SIG-M5 treated with dmso at 0.1 percent for 504 hours (cell line): ENCODE results near the gene SMARCAD1.
"Not testable (repeated sequence)": the region's sequence is repeated elsewhere in the genome, so short reads cannot be mapped to it uniquely, and the experiment has no call there.

Source experiments
- DNase-seq: peaks from one replicate; lab custom pipeline; 2025; ENCODE audit not compliant: unreplicated experiment; lab: John Stamatoyannopoulos, UW

SMARCAD1 gene

DNA sequence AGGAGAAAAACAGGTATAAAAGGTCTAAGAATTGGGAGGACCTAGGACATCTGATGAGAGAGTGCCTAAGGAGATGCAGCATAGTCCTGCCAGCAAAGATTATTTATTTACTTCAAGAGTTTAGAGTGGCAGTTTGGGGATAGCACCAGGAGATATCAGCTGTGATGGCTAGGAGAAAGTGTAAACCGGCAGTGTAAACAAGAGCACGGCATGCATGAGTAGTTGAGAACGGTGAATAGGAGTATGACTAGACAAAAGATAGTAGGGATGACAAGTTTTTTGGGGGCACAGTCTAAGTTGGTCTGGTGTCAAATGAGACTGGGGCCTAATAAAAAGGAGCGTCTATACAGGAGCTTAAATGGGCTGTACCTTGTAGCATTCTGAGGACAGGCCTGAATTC lies 86.3 kb downstream of the SMARCAD1 start:
- DNase-seq: not testable (repeated sequence)

DNA sequence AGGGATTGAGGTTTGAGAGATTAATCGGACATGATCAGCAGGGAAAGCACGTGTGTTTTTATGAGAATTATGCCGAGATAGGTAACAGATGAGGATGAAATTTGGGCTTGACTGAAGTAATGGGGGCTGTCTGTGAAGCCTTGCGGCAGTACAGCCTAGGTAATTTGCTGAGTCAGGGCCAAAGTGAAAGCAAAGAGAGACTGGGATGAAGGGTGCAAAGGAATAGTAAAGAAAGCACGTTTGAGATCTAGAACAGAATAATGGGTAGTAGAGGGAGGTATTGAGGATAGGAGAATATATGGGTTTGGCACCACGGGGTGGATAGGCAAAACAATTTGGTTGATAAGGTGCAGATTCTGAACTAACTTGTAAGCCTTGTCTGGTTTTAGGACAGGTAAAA lies 87.8 kb downstream of the SMARCAD1 start:
- not testable (repeated sequence) for DNase-seq

DNA sequence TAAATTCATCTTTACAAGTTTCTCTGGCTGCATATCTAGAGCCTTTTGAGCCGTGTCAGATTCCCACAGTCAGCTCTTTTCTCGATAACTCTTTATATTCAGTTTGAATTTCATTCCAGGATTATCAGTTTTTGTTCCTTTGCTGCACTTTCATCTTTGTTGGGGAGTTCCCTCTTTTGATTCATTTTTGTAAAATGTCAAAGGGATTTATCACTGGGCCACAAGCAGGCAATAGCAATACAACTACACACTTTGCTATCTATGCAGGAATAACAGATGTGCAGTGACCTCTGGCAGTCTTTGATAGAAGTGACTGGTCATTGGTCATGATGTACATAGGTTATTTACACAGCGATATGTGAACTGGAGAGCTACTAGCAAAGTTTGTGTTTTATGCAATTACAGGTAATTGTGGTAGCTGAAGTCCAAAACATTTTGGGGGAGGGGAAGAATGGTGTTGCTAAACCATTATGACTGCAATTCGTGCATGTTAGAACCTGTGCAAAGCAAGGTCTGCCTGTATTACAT lies 91.1 kb downstream of the SMARCAD1 start:
- no peak for DNase-seq

DNA sequence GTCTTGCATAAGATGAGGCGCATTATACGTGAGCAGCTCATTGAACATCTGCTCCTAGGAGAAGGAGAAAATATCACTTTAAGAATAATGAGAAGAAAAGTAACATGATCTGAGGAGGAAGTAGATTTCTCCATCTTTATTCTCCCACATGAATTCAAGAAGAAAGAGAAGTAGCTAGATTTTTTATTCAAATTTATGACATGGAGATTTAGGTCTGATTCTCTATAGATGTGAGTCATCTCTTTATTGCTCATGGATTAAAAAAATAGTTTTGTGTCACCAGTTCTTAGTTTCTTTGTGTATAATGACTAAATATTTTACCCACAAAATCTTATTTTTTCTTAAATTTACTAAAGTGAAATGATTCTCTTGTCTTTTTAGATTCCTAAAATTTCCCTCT lies 94.5 kb downstream of the SMARCAD1 start:
- DNase-seq: no peak

DNA sequence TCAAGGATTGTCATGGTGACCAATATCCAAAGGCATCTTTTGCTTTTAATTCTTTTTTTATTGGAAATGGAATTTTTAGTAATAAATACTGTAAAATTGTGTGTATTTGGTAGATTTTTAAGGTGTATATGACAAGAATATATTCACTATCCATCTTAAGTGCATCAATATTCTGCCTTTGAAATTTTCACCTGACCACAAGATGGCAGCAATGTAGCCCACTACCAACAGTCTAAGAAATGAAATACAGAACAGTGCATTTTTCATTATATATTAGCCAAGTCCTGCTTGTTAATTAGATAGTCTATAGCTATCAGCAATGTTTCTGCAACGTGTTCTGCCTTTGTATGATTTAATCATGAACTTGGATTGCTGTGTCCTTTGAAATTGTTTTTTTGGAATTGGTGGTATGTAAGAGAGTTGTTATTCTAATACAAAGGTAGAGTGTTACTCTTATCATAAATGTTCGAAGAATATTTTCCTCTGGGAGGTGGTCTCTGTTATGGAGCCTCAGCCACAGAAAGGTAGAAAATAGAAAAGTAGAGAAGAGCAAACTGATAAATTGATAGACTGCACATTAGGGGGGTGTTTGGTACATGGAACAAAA lies 96.8 kb downstream of the SMARCAD1 start:
- DNase-seq: peak; percentile 1

DNA sequence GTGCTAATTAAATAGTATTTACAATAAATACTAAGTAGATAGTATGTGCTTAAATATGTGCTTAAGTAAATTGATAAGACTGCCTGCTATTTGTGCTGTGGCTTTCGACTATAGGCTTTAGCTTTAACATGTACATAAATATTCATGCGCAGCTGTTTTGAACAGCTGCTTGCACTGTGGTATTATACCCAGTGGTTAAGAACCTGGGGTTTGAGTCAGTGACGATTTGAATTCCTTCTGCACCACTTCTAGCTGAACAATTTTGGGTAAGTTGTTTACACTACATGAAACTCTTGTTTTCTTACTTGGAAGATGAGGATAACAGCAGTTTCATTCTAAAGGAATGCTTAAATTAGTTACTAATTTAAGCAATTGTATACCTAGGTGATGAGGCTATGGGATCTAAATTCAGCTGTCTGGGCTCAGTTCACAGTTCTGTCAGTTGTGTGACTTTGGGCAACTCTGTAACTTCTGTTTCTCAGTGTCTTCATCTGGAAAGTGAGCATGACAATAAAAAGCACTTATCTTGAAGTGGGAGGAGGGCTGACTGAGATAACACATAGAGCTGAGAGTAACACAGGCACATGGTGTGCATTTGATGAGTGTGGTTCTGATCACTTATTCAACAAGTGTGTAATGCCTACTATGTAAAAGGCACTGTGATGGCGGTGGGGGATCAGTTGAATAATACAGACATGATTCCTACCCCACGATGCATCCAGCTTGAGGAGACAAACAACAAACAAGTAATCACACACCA lies 98.0 kb downstream of the SMARCAD1 start:
- DNase-seq: no peak

DNA sequence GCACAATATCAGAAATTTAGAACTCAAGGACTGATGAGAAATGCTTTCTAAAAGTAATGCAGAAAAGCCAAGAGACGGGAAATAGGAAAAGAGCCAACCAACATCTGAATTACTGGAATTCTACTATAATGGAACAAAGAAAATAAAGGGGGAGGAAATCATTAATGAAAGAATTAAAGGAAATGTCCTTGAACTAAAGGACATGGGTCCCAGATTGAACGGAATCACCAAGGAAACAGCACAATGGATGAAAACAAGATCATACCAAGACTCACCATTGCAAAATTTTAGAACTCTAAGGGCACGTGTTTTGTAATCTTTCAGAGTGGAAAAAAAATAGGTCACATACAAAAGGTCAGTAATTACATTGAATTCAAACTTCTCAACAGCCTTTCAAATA lies 99.0 kb downstream of the SMARCAD1 start:
- peak; percentile 8 for DNase-seq

DNA sequence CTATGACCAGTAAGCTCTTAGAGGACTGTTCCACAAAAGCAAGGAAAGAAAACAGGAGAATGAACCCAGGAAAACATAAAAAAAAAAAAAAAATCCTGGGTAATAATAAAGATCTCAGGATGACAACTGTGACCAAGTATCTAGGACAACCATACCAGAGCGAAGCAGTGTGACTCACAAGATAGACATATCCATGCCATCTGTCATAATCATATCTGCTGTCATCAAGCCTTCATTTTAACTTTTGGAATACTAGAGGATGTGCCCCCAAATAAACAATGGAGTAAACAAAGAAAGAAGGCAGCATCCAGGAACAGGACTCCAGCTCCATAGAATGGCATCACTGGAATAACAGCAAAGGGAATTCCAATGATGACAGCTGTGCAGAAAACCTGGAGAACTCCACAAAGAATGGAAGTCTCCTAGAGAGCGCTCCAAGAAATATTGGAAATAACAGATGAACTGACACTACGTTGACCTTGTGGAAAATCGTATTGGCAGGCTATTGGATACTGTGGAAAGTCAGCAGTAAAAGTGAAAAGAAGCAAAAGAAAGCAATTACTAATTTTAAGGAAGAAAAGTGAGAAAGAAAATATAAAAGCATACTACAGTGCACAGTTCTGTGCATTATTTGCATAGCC lies 99.7 kb downstream of the SMARCAD1 start:
- no peak for DNase-seq

DNA sequence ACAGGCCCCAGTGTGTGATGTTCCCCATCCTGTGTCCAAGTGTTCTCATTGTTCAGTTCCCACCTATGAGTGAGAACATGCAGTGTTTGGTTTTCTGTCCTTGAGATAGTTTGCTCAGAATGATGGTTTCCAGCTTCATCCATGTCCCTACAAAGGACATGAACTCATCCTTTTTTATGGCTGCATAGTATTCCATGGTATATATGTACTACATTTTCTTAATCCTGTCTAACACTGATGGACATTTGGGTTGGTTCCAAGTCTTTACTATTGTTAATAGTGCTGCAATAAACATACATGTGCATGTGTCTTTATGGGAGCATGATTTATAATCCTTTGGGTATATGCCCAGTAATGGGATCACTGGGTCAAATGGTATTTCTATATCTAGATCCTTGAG lies 112.3 kb downstream of the SMARCAD1 start:
- not testable (repeated sequence) for DNase-seq

DNA sequence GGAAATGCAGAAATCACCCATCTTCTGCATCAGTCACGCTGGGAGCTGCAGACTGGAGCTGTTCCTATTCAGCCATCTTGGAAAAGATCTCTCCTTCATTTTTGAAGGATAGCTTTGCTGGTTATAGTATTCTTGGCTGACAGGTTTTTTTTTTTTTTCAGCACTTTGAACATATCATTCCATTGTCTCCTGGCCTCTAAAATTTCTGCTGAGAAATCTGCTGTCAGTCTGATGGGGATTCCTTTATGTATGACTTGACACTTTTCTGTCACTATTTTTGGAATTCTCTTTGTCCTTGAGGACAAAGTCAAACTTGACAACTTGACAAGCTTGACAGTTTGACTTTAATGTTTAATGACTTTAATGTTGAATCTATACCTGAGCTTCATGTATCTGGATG lies 118.2 kb downstream of the SMARCAD1 start:
- no peak for DNase-seq

DNA sequence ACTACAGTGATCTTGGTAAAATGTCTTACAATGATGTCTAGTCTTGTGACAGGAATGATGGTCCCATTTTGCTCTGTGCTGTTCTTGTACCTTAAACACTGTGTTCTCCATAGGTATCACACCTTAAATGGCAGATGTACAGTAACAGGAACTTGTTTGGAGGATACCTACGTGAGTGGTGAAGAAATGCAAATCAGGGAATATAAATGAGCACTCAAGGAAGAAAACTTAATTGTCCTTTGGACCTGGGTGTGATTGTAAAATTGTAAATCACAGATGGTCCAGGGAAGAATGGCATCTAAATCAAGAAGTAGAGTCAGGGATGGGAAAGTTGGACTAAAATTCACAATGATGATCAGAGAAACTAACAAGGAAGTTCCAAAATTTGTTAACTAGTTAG lies 122.3 kb downstream of the SMARCAD1 start:
- DNase-seq: no peak

DNA sequence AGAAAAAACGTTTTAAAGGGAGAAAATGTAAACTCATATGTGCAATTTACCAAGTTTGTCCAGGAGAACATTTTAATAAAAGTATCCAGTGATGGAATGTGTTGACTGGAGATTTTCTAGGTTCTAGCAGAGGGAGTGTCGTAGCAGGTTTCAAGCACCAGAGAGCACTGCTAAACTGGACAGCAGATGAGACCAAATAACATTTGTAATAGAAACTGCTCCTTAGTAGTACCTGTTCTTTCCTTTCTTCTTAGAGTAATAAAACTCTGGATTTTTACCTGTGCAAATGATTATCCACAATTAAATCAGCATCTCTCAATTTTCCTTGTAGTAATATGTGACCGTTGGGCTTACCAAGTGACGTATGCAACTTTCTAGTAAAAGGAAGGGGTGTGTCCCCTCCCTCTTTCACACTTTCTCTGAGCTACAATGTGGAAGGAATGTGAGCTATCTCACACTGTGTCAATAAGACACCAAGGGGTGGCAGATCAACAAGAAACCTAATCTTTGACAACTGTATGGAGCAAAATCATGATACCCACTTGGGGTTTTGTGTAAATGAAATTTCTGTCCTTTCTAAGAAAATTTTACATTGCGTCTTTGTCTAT lies 125.4 kb downstream of the SMARCAD1 start:
- no peak for DNase-seq

DNA sequence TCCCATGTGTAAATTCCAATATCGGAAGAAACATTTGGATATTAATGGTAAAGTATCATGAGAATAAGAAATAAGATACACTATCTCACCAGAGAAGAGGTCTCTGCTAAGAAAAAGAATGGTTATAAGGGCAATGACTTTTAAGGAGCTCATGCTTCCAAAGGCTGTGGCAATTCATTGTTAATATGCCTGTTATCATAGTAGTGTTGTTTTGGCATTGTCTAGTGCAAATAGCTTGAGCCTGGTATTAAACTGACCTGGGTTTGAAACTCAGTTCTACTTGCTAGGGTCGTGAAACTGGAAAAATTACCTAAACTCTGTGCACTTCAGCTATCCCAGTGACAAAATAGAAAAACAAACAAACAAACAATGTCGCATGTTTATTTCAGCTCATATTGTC lies 126.2 kb downstream of the SMARCAD1 start:
- DNase-seq: no peak

DNA sequence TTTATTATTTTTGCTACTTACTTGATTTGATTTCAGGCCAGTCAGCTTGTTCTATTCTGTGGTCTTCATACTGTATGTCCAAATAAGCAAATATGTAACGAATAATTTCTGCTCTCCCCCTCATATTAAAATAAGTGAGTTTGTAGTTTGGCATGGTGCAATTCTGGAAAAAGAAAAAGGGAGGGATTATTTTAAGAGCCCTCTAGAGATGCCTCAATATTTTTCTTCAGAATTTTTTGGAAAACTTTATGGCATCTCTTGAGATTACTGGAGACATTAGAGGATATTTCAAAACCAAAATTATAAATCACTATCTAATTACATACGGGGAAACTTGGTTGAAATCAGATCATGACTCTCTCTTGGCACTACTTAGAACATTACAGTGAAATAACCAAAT lies 126.8 kb downstream of the SMARCAD1 start:
- DNase-seq: no peak

DNA sequence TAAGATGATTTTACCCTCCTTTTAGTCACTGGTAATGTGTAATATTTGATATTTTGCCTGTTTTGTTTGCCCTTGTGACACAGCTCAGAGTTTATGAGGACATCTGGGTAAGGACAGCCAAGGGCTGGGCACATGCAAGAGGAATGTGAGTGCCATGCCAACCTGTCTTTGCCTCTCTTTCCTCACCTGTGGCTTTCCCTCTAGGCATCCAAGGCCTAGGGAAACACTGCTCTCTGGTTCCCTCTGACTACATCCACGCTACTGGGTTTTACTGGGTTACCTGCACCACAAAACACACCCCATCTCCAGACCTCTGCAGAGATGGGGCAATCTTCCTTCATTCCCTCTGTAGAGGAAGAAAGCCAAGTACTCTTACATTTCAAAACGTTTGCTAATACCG lies 127.3 kb downstream of the SMARCAD1 start:
- DNase-seq: no peak

DNA sequence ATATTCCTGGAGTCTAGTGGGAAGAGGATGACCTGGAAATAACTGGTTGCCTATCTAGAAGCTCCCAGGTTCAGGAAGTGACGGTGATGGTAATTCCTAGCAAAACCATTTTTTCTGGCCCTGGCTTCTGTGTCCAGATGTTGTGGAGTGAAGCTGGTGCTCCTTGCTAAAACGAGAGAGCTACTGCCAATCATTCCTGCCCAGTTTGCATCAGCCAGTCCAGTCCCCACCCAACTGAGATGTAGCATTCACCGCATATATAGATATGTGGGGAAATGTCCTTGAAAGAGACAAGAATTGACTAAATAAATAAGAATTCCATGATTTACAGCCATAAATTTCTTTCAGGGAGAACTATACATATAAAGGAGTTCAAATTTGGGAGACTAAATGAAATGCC lies 128.6 kb downstream of the SMARCAD1 start:
- DNase-seq: no peak

DNA sequence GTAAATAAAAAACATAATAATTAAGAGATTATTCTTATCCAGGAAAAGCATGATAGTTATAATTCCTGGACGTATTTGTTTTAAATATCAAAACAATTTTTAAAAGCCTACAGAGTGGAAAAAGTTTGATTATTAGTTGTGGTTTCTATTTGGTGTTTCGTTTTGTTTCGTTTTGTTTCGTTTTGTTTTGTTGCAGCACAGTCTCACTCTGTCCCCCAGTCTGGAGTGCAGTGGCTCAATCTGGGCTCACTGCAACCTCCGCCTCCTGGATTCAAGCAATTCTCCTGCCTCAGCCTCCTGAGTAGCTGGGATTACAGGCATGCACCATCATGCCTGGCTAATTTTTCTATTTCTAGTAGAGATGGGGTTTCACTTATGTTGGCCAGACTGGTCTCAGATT lies 129.1 kb downstream of the SMARCAD1 start:
- not testable (repeated sequence) for DNase-seq

DNA sequence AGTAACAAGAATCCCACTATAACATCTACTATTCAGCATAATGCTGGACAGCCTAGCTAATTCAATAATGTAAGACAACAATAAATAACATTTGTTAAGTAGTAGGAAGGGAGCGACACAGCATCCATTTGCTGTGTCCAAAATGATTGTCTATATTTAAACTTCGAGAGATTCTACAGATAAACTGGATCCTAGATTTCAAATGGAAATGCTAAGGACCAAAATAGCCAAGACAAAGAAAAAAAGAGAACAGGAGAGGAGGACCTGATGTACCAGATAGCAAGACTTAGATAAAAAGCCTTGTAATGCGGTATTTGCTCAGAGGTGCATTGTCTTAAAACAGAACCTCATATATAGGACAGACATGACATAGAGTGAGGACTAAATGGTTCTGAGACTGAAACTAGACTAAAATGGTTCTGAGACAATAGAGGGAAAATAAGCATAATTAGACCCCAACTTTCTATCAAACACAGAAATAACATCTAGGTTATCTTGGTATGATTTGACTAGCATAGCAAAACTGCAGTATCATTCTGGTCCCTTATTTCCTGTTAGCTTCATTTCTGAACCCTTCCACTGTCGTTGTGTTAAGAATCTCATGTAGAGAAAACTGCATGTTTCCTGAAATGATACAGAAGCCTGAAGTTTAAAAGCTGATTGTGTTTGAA lies 131.2 kb downstream of the SMARCAD1 start:
- DNase-seq: no peak

DNA sequence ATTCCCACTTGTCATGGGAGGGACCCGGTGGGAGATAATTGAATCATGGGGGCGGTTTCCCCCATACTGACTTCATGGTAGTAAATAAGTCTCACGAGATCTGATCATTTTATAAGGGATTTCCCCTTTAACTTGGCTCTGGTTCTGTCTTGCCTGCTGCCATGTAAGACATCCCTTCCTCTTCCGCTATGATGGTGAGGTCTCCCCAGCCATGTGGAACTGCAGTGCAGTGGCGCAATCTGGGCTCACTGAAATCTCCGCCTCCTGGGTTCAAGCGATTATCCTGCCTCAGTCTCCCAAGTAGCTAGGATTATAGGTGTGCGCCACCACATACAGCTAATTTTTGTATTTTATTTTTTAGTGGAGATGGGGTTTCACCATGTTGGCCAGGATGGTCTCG lies 132.1 kb downstream of the SMARCAD1 start:
- no peak for DNase-seq
